ENCODE results near the gene PPP1R7. TPM values are rescaled to one million over a fixed set of nuclear protein-coding genes. Genes with fewer than 3 reads are reported as not detected.

PPP1R7 gene
- total RNA-seq, 4 donors from 2014 or later: 69.1 to 87.2 (median 73.7) TPM

GRCh38 chr2:241137276-241138190, 12.7 kb upstream of the PPP1R7 start:
- WGBS: 95% methylated on average over 17 of the region's 24 CpGs
- H3K9me3 ChIP-seq: no peaks in the 10 kb centered on the region

DNA sequence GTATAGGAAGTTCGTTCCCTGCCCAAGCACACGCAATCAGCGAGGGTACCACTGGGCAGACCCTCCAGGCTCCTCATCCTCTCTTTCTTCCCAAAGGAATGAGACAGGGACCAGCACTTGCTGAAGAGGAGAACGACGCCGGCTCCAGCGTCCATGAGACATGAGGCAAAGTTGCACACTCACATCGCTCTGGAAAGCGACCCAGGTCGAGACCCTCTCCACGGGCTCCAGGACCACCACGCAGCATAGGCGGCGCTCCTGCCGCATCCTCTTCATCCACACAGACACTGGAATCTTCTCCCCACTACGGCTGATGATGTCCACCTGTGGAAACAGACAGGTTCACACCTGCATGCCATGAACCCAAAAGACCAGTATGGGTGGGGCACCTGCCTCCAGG, 11.8 kb upstream of the PPP1R7 start:
- Histone ChIP-seq H3K9me3 (no peaks in the 10 kb centered on the region), H3K27me3 (no peaks in the 10 kb centered on the region), H3K4me3 (no peak overlapping the region), H3K27ac (replicated peaks in 1 of 4) (no peak overlapping the region), H3K4me1 (no peaks in the 10 kb centered on the region), H3K36me3 (peaks cover 0 to 23% (median 9%) of the 10 kb centered on the region in 4 donors)
- 98% methylated on average over 16 of the region's 16 CpGs for WGBS
- TF ChIP-seq CTCF (IDR thresholded peaks at IDR 0.05): no peak
- TF ChIP-seq POLR2A (IDR thresholded peaks at IDR 0.05; ENCODE audit: low read depth): no peak
- no peak for TF ChIP-seq EP300 (IDR thresholded peaks at IDR 0.05)
- TF ChIP-seq POLR2AphosphoS5 (IDR thresholded peaks at IDR 0.05): no peak
- intact Hi-C loops (cut with DNase I): no loop called here
- no peak for DNase-seq (ENCODE audit: extremely low spot score)

More at GRCh38 chr2:241137276-241138190, 12.7 kb upstream of the PPP1R7 start:
- TF ChIP-seq POLR2AphosphoS5 (IDR thresholded peaks at IDR 0.05): no peak
- no peak for TF ChIP-seq CTCF (IDR thresholded peaks at IDR 0.05)
- no peak for TF ChIP-seq EP300 (IDR thresholded peaks at IDR 0.05)
- no peaks in the 10 kb centered on the region for H3K4me1 ChIP-seq
- DNase-seq (ENCODE audit: extremely low spot score): no peak
- H3K27ac ChIP-seq (replicated peaks in 1 of 4): no peak overlapping the region
- H3K4me3 ChIP-seq: no peak overlapping the region
- intact Hi-C loops (cut with DNase I): no loop called here
- peaks cover 0 to 23% (median 9%) of the 10 kb centered on the region in 4 donors for H3K36me3 ChIP-seq
- no peaks in the 10 kb centered on the region for H3K27me3 ChIP-seq

DNA sequence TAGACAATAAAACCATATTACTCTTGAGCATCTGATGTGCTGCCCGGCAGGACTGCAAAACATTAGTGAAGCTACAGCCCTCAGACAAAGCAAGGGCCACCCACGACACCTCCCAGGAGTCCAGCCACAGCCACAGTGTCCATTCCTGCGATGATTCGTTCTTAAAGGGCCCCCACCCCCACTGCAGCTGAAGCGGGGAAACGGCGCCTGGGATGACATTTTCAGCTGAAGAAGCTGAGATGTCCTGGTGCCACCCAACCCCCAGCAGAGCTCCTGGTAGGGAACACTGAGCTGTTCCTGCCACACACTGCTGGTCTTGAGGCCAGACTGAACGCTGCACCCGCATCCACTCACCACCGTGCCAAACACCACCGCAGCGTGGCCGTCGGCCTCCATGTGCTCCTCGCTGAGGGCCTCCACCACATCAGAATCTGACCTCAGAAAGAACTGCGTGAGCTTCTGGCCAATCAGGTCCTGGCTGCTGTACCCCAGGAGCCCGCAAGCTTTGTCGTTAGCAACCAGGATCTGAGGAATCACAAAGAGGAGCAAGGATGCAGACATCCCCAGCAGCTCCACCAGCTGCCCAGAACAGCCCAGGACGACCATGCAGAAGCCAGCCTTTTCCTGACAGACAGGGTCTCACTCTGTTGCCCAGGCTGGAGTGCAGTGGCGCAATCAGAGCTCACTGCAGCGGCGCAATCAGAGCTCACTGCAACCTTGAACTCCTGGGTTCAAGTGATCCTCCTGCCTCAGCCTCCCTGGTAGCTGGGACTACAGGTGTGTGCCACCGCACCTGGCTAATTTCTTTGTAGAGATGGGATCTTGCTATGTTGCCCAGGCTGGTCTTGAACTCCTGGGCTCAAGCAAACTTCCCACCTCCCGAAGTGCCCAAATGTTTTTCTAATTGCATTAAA, 10.5 kb upstream of the PPP1R7 start:
- no peak for DNase-seq (ENCODE audit: extremely low spot score)
- intact Hi-C loops (cut with DNase I): no loop called here
- TF ChIP-seq EP300 (IDR thresholded peaks at IDR 0.05): no peak
- TF ChIP-seq POLR2AphosphoS5 (IDR thresholded peaks at IDR 0.05): no peak
- no peak for TF ChIP-seq CTCF (IDR thresholded peaks at IDR 0.05)
- no peak for TF ChIP-seq POLR2A (IDR thresholded peaks at IDR 0.05; ENCODE audit: low read depth)
- H3K27me3 ChIP-seq: no peaks in the 10 kb centered on the region
- peaks cover 0 to 23% (median 9%) of the 10 kb centered on the region in 4 donors for H3K36me3 ChIP-seq
- no peak overlapping the region for H3K27ac ChIP-seq (replicated peaks in 1 of 4)
- no peaks in the 10 kb centered on the region for H3K4me1 ChIP-seq
- 93% methylated on average over 18 of the region's 24 CpGs for WGBS
- H3K9me3 ChIP-seq: no peaks in the 10 kb centered on the region
- no peak overlapping the region for H3K4me3 ChIP-seq

- intact Hi-C loops (cut with DNase I): no loop called here
- WGBS: 90% methylated on average over 10 of the region's 10 CpGs
- no peak for DNase-seq (ENCODE audit: extremely low spot score)
These were observed 9.8 kb upstream of the PPP1R7 start for GRCh38 chr2:241140445-241140840.

More at GRCh38 chr2:241140445-241140840, 9.8 kb upstream of the PPP1R7 start:
- Histone ChIP-seq H3K36me3 (peaks cover 0 to 23% (median 9%) of the 10 kb centered on the region in 4 donors), H3K27me3 (no peaks in the 10 kb centered on the region), H3K27ac (replicated peaks in 1 of 4) (no peak overlapping the region), H3K4me3 (no peak overlapping the region), H3K4me1 (no peaks in the 10 kb centered on the region), H3K9me3 (no peaks in the 10 kb centered on the region)
- no peak for TF ChIP-seq POLR2A (IDR thresholded peaks at IDR 0.05; ENCODE audit: low read depth)
- no peak for TF ChIP-seq EP300 (IDR thresholded peaks at IDR 0.05)
- TF ChIP-seq CTCF (IDR thresholded peaks at IDR 0.05): no peak
- no peak for TF ChIP-seq POLR2AphosphoS5 (IDR thresholded peaks at IDR 0.05)

All from esophagus muscularis mucosa (tissue), 4 donors.